ENCODE results near the gene ARHGAP24.

DNA sequence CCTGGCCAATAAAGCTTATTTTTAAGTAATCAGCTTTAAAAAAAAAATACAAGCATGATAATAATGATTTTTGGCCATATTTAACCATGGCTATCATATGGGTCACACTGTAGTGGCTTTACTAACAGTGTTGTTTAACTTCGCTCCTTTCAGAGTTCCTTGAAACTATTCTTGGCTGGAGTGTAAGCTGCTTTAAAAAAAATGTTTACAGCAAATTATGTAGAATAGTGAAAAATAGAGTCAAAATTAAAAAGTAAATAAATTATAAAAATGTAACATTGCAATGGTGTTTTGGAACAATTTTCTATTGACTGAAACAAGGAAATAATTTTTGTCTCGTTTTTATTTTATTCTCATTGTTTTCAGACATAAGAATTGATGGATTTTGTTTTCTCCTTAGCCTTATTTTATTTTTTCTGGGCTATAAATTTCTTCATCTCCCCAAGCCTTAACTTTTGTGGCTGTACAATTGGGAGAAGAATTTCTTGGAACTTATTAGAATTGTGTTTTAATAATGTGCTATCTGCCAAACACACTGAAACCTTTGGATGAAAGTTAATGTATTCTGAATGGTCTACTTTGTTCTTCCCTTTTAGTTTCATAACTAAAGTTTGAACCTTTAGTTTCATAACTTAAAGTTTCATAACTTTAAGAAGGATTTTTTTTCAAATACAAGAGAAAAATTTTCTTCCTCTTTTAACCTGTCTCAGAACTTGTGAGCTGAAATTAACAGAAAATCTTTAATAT lies 182.0 kb downstream of the ARHGAP24 start:
- no peak for TF ChIP-seq EP300 (IDR thresholded peaks at IDR 0.05; ENCODE audit: borderline replicate concordance in 1 of 2, low read depth in 1 of 2, low read length in 1 of 2)
- TF ChIP-seq SMC3 (IDR thresholded peaks at IDR 0.05; ENCODE audit: low read depth, low read length), result no peak
- TF ChIP-seq, protein P1, sequence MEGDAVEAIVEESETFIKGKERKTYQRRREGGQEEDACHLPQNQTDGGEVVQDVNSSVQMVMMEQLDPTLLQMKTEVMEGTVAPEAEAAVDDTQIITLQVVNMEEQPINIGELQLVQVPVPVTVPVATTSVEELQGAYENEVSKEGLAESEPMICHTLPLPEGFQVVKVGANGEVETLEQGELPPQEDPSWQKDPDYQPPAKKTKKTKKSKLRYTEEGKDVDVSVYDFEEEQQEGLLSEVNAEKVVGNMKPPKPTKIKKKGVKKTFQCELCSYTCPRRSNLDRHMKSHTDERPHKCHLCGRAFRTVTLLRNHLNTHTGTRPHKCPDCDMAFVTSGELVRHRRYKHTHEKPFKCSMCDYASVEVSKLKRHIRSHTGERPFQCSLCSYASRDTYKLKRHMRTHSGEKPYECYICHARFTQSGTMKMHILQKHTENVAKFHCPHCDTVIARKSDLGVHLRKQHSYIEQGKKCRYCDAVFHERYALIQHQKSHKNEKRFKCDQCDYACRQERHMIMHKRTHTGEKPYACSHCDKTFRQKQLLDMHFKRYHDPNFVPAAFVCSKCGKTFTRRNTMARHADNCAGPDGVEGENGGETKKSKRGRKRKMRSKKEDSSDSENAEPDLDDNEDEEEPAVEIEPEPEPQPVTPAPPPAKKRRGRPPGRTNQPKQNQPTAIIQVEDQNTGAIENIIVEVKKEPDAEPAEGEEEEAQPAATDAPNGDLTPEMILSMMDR (IDR thresholded peaks at IDR 0.05), result no peak
- TF ChIP-seq, protein P2, sequence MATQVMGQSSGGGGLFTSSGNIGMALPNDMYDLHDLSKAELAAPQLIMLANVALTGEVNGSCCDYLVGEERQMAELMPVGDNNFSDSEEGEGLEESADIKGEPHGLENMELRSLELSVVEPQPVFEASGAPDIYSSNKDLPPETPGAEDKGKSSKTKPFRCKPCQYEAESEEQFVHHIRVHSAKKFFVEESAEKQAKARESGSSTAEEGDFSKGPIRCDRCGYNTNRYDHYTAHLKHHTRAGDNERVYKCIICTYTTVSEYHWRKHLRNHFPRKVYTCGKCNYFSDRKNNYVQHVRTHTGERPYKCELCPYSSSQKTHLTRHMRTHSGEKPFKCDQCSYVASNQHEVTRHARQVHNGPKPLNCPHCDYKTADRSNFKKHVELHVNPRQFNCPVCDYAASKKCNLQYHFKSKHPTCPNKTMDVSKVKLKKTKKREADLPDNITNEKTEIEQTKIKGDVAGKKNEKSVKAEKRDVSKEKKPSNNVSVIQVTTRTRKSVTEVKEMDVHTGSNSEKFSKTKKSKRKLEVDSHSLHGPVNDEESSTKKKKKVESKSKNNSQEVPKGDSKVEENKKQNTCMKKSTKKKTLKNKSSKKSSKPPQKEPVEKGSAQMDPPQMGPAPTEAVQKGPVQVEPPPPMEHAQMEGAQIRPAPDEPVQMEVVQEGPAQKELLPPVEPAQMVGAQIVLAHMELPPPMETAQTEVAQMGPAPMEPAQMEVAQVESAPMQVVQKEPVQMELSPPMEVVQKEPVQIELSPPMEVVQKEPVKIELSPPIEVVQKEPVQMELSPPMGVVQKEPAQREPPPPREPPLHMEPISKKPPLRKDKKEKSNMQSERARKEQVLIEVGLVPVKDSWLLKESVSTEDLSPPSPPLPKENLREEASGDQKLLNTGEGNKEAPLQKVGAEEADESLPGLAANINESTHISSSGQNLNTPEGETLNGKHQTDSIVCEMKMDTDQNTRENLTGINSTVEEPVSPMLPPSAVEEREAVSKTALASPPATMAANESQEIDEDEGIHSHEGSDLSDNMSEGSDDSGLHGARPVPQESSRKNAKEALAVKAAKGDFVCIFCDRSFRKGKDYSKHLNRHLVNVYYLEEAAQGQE (IDR thresholded peaks at IDR 0.05; ENCODE audit: low read depth, low read length), result no peak
- TF ChIP-seq CHD2 (IDR thresholded peaks at IDR 0.05; ENCODE audit: low read length, partially characterized antibody), result no peak
- no peak for TF ChIP-seq TAF1 (IDR thresholded peaks at IDR 0.05; ENCODE audit: borderline replicate concordance, low read depth, low read length)
- no peak for TF ChIP-seq EZH2phosphoT487 (IDR thresholded peaks at IDR 0.05; ENCODE audit: borderline replicate concordance, low read depth)
- TF ChIP-seq, protein P3, sequence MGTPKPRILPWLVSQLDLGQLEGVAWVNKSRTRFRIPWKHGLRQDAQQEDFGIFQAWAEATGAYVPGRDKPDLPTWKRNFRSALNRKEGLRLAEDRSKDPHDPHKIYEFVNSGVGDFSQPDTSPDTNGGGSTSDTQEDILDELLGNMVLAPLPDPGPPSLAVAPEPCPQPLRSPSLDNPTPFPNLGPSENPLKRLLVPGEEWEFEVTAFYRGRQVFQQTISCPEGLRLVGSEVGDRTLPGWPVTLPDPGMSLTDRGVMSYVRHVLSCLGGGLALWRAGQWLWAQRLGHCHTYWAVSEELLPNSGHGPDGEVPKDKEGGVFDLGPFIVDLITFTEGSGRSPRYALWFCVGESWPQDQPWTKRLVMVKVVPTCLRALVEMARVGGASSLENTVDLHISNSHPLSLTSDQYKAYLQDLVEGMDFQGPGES (IDR thresholded peaks at IDR 0.05; ENCODE audit: low read depth, low read length), result no peak
- TF ChIP-seq MXI1 (IDR thresholded peaks at IDR 0.05; ENCODE audit: low read depth, low read length), result no peak
- no peak for TF ChIP-seq RFX5 (IDR thresholded peaks at IDR 0.05; ENCODE audit: low read length)
- TF ChIP-seq POLR2AphosphoS5 (IDR thresholded peaks at IDR 0.05; ENCODE audit: low read depth, low read length), result no peak
- no peak for TF ChIP-seq RAD21 (IDR thresholded peaks at IDR 0.05; ENCODE audit: low read length)

Measured in SK-N-SH (cell line).